ENCODE measurements around the gene ERFL.

ERFL gene

DNA sequence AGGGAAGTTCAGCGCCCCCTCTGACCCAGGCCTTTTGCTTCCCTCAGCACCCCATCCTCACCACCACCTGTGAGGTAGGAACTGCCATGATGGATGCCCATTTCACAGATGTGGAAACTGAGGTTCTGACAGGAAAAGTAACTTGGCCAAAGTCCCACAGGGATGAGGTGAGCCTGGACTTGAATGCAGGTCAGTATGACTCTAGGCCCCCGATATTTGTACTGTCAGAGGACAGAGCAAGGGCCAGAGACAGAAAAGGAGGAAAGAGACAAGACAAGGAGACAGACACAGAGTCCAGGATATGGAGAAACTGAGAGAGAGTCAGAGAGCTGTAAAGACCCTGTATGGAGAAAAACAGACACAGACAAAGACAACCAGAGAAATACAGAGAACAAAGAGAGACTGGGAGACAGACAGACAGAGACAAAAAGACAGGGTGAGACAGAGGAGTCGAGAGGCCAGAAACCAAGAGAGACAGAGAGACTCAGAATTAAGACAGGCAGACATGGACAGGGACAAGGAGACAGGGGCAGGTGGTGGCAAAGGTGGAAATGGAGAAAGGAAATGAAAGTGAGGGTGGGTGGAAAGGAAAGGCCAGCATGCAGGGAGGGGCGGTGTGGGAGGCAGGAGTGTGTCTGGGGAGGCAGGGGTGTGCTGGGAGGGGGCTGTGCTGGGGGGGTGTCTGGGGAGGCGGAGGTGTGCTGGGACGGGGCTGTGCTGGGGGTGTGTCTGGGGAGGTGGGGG lies 5.0 kb downstream of the ERFL start (continued):
- TF ChIP-seq, protein P1, sequence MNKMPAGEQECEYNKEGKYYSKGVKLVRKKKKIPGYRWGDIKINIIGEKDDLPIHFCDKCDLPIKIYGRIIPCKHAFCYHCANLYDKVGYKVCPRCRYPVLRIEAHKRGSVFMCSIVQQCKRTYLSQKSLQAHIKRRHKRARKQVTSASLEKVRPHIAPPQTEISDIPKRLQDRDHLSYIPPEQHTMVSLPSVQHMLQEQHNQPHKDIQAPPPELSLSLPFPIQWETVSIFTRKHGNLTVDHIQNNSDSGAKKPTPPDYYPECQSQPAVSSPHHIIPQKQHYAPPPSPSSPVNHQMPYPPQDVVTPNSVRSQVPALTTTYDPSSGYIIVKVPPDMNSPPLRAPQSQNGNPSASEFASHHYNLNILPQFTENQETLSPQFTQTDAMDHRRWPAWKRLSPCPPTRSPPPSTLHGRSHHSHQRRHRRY (tag by site-specific recombination; IDR thresholded peaks at IDR 0.05): no peak
- TF ChIP-seq ZNF350 (tag by site-specific recombination; IDR thresholded peaks at IDR 0.05) (no peak), PRDM1 (tag by site-specific recombination; IDR thresholded peaks at IDR 0.05) (peak; percentile 98), ZNF843 (tag by site-specific recombination; IDR thresholded peaks at IDR 0.05) (no peak), MZF1 (tag by site-specific recombination; IDR thresholded peaks at IDR 0.05; ENCODE audit: borderline replicate concordance) (no peak), ZNF521 (tag by site-specific recombination; IDR thresholded peaks at IDR 0.05) (no peak), ZFP3 (tag by site-specific recombination; IDR thresholded peaks at IDR 0.05; ENCODE audit: low read depth) (no peak), ZNF629 (tag by site-specific recombination; IDR thresholded peaks at IDR 0.05) (no peak), SP7 (tag by site-specific recombination; IDR thresholded peaks at IDR 0.05) (peak; percentile 21; the same call in 1 of the 2 replicates), ZNF211 (tag by site-specific recombination; IDR thresholded peaks at IDR 0.05; ENCODE audit: low read depth) (no peak), ZFHX2 (tag by site-specific recombination; conservative IDR thresholded peaks at IDR 0.05) (peak; percentile 90), KLF1 (tag by site-specific recombination; IDR thresholded peaks at IDR 0.05) (0 out of 2 replicates have a peak, but pooled peaks have one; percentile 13), ZNF664 (tag by site-specific recombination; IDR thresholded peaks at IDR 0.05) (no peak), ZNF335 (tag by site-specific recombination; conservative IDR thresholded peaks at IDR 0.05) (no peak), ZNF274 (IDR thresholded peaks at IDR 0.05; ENCODE audit: low read length) (no peak), ZNF274 (tag by site-specific recombination; IDR thresholded peaks at IDR 0.05; ENCODE audit: borderline replicate concordance) (no peak), ZBTB17 (tag by site-specific recombination; IDR thresholded peaks at IDR 0.05) (no peak), ZBTB21 (tag by site-specific recombination; IDR thresholded peaks at IDR 0.05) (no peak)
- TF ChIP-seq, protein P2, sequence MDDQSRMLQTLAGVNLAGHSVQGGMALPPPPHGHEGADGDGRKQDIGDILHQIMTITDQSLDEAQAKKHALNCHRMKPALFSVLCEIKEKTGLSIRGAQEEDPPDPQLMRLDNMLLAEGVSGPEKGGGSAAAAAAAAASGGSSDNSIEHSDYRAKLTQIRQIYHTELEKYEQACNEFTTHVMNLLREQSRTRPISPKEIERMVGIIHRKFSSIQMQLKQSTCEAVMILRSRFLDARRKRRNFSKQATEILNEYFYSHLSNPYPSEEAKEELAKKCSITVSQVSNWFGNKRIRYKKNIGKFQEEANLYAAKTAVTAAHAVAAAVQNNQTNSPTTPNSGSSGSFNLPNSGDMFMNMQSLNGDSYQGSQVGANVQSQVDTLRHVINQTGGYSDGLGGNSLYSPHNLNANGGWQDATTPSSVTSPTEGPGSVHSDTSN (CRISPR knock-in tag; IDR thresholded peaks at IDR 0.05): no peak
- TF ChIP-seq, protein P3, sequence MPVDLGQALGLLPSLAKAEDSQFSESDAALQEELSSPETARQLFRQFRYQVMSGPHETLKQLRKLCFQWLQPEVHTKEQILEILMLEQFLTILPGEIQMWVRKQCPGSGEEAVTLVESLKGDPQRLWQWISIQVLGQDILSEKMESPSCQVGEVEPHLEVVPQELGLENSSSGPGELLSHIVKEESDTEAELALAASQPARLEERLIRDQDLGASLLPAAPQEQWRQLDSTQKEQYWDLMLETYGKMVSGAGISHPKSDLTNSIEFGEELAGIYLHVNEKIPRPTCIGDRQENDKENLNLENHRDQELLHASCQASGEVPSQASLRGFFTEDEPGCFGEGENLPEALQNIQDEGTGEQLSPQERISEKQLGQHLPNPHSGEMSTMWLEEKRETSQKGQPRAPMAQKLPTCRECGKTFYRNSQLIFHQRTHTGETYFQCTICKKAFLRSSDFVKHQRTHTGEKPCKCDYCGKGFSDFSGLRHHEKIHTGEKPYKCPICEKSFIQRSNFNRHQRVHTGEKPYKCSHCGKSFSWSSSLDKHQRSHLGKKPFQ (tag by site-specific recombination; IDR thresholded peaks at IDR 0.05): no peak
- TF ChIP-seq, protein P4, sequence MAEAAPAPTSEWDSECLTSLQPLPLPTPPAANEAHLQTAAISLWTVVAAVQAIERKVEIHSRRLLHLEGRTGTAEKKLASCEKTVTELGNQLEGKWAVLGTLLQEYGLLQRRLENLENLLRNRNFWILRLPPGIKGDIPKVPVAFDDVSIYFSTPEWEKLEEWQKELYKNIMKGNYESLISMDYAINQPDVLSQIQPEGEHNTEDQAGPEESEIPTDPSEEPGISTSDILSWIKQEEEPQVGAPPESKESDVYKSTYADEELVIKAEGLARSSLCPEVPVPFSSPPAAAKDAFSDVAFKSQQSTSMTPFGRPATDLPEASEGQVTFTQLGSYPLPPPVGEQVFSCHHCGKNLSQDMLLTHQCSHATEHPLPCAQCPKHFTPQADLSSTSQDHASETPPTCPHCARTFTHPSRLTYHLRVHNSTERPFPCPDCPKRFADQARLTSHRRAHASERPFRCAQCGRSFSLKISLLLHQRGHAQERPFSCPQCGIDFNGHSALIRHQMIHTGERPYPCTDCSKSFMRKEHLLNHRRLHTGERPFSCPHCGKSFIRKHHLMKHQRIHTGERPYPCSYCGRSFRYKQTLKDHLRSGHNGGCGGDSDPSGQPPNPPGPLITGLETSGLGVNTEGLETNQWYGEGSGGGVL (tag by site-specific recombination; IDR thresholded peaks at IDR 0.05): peak; percentile 53
- TF ChIP-seq, protein P5, sequence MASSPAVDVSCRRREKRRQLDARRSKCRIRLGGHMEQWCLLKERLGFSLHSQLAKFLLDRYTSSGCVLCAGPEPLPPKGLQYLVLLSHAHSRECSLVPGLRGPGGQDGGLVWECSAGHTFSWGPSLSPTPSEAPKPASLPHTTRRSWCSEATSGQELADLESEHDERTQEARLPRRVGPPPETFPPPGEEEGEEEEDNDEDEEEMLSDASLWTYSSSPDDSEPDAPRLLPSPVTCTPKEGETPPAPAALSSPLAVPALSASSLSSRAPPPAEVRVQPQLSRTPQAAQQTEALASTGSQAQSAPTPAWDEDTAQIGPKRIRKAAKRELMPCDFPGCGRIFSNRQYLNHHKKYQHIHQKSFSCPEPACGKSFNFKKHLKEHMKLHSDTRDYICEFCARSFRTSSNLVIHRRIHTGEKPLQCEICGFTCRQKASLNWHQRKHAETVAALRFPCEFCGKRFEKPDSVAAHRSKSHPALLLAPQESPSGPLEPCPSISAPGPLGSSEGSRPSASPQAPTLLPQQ (tag by site-specific recombination; IDR thresholded peaks at IDR 0.05): no peak
- TF ChIP-seq, protein P6, sequence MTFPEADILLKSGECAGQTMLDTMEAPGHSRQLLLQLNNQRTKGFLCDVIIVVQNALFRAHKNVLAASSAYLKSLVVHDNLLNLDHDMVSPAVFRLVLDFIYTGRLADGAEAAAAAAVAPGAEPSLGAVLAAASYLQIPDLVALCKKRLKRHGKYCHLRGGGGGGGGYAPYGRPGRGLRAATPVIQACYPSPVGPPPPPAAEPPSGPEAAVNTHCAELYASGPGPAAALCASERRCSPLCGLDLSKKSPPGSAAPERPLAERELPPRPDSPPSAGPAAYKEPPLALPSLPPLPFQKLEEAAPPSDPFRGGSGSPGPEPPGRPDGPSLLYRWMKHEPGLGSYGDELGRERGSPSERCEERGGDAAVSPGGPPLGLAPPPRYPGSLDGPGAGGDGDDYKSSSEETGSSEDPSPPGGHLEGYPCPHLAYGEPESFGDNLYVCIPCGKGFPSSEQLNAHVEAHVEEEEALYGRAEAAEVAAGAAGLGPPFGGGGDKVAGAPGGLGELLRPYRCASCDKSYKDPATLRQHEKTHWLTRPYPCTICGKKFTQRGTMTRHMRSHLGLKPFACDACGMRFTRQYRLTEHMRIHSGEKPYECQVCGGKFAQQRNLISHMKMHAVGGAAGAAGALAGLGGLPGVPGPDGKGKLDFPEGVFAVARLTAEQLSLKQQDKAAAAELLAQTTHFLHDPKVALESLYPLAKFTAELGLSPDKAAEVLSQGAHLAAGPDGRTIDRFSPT (tag by site-specific recombination; IDR thresholded peaks at IDR 0.05): no peak
- TF ChIP-seq, protein P7, sequence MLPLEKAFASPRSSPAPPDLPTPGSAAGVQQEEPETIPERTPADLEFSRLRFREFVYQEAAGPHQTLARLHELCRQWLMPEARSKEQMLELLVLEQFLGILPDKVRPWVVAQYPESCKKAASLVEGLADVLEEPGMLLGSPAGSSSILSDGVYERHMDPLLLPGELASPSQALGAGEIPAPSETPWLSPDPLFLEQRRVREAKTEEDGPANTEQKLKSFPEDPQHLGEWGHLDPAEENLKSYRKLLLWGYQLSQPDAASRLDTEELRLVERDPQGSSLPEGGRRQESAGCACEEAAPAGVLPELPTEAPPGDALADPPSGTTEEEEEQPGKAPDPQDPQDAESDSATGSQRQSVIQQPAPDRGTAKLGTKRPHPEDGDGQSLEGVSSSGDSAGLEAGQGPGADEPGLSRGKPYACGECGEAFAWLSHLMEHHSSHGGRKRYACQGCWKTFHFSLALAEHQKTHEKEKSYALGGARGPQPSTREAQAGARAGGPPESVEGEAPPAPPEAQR (tag by site-specific recombination; IDR thresholded peaks at IDR 0.05): no peak
- TF ChIP-seq, protein P8, sequence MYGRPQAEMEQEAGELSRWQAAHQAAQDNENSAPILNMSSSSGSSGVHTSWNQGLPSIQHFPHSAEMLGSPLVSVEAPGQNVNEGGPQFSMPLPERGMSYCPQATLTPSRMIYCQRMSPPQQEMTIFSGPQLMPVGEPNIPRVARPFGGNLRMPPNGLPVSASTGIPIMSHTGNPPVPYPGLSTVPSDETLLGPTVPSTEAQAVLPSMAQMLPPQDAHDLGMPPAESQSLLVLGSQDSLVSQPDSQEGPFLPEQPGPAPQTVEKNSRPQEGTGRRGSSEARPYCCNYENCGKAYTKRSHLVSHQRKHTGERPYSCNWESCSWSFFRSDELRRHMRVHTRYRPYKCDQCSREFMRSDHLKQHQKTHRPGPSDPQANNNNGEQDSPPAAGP (tag by site-specific recombination; IDR thresholded peaks at IDR 0.05): no peak
